ELR (cell line): ENCODE measurements around the gene CLDN6.
"Not testable (repeated sequence)": the region's sequence is repeated elsewhere in the genome, so short reads cannot be mapped to it uniquely, and the experiment has no call there.

ENCODE experiments used
- DNase-seq: peaks from one replicate; pipeline ENCODE4 v3.0.0-alpha.2; 2015; ENCODE audit warnings: low read depth

Gene CLDN6, protein sequence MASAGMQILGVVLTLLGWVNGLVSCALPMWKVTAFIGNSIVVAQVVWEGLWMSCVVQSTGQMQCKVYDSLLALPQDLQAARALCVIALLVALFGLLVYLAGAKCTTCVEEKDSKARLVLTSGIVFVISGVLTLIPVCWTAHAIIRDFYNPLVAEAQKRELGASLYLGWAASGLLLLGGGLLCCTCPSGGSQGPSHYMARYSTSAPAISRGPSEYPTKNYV

GRCh38 chr16:3017794-3018506, at the start of gene CLDN6:
Gene CLDN6 (minus strand): TSS chr16:3018183. CDS start chr16:3016021, 2,162 bp downstream.
- no peak for DNase-seq

GRCh38 chr16:3066440-3066748, 48.4 kb upstream of the CLDN6 start:
- DNase-seq = no peak

DNA sequence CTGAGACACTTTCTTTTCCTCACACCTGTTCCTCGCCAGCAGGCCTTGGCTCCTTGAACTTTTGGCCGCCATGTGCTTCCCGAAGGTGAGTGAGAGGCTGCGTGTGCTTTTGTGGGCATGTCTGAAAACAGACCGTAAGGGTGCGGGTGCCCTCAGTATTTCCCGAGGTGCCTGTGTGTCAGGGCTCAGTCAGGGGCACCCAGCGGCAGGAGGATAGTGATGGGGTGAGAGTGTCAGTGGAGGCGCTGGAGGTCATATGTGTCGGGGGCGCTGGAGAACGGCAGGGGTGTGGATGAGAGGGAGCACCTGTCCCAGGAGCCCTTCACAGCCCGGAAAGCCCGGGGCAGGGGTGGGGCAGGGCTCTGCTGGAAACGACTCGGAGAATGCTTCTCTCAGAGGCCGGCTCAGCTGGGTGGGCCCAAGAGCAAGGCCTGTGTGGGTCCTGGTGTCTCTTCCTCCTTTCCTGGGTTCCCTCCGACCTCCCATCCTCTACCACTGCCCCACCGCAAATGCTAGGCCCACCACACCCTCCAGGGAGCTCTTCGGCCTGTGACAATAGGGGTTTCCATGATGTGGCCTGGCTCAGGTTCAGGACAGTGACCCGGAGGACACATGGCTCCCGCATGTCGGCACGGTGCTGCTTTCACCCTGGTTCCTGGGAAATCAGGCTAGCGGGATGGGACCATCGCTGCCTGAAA, 47.9 kb upstream of the CLDN6 start:
- no peak for DNase-seq

DNA sequence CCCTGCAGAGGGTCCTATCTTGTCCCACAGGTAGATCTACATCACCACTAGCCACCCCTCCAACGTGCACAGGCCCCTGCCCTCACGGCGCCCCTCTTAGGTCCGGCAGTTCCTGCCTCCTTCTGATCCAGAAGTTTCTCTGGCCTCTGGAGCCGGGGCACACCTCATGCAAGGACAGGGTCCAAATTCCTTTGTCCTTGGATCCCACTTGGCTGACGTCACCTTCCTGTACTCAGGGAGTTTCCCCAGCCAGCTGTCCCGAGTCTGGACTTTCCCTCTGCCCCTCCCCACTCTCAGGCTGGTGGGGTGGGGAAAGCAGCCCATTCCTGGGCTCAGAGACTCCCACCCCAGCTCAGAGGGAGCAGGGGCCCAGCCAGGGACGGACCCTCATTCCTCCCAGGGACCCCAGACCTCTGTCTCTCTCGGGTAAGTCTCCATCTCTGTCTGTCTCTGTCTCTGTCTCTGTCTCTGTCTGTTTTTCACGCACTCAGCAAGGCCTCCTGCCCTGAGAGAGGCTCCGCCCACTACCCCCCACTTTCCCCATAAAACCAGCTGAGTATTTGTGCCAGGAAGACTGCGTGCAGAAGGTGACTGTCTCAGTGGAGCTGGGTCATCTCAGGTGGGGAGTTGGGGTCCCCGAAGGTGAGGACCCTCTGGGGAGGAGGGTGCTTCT, 47.2 kb upstream of the CLDN6 start, which contains the start of gene IL32:
Gene IL32 (plus strand): TSS at position 572 of the 673 bp plus-strand sequence. CDS start 172 bp downstream, outside the sequence.
- DNase-seq = peak; percentile 82

DNA sequence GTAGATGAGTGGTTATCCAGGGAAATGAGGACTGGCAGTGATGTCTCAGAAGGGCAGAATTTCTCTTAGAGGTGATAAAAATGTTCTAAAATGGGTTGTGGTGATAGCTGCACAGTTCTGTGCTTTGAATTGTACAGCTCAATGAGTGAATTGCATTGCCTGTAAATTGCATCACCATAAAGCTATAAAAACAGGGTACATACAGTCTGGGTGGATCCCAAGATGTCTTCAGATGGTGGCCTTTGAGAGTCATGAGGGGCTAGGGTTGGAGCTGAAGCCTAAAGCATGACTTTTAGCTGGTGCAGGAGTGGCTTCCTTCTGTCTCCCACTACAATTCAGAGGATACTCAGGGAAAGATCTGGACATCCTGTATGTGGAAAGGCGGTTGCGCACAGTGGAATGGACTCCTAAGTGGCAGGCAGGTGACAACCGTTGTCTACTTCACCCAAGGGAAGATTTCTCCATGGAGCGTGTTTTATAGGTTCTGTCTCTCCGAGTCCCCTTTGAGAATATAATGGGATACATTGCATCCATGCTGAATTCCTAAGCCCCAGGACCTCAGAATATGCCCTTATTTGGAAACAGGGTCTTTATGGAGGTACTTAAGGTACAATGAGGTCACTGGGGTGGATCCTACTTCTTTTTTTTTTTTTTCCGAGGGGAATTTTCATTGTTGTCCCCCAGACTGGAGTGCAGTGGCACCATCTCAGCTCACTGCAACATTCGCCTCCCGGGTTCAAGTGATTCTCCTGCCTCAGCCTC, 45.8 kb upstream of the CLDN6 start:
- no peak for DNase-seq

GRCh38 chr16:3062553-3062952, 44.6 kb upstream of the CLDN6 start:
- DNase-seq = no peak

- no peak for DNase-seq
Measured at GRCh38 chr16:3060339-3061127, 42.5 kb upstream of the CLDN6 start.

DNA sequence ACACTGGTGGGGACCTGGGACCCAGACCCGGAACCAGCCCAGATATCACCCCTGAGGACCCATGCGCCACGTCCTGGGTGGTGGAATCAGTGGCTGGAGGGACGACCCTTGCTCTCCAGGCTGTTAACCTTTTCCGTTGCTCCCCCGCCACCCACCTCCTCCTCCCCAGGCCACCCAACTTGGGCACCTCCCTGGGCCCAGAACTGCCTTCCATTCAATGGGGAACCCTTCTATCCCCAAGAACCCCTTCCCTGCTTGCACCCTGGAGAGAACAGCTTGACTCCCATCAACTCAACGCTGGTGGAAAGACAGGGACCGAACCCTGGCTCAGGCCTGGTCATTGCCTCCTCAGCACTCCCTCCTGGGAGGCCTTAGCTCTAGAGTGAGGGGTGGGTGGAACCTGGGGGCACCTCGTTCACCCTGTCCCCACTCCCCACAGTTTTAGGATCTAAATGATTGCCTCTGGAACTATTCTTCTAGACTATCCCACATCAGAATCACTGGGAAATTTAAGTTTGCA, 41.8 kb upstream of the CLDN6 start:
- DNase-seq = no peak

DNA sequence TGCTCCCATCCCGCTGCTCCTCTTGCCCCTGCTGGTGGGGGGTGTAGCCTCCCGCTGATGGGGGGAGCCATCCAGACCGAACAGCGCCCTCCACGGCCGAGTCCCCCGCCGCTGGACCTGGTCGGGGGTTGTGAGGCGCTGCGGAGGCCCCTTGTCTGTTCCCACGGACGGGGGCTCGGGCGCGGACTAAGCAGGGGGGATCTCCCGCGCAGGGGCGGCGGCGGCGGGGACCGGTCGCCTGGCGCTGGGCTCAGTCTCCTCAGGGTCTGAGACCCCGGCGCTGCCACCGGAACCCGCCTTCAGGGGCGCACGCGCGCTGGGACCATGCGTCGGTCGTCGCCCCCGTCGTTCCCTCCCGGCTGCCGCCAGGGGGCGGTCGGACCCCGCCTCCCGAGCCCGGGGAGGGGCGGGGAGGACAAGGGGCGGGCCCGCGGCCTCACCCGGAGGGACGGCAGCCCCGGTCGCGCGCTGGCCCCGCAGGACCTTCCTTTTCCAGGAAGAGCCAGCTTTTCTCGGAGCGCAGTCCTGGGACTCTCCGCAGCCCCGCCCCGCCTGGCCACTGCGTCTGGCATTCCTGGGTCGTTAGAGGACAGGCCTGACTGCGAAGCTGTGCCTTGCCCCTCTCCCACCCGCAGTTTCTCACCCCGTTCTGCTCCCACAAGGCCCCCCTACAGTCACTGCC, 41.2 kb upstream of the CLDN6 start:
- peak; percentile 87 for DNase-seq

DNA sequence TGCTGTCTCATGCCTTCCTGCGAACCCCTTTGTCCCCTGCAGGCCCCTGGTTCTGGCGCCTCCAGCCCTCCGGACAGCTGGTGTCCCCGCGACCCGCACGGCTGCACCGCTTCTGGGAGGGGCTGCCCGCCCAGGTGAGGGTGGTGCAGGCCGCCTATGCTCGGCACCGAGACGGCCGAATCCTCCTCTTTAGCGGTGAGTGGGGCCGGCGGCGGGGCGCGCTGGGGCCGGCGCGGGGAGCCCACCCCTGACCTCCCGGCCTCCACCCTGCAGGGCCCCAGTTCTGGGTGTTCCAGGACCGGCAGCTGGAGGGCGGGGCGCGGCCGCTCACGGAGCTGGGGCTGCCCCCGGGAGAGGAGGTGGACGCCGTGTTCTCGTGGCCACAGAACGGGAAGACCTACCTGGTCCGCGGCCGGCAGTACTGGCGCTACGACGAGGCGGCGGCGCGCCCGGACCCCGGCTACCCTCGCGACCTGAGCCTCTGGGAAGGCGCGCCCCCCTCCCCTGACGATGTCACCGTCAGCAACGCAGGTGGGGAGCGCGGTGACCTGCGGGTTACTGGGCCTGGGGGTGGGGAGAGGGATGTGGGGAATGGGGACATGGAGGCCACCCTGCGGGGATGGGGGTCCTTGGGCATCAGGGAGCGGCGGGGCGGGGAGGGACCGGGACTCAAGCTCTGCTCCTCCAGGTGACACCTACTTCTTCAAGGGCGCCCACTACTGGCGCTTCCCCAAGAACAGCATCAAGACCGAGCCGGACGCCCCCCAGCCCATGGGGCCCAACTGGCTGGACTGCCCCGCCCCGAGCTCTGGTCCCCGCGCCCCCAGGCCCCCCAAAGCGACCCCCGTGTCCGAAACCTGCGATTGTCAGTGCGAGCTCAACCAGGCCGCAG, 40.4 kb upstream of the CLDN6 start:
- peak; percentile 47 for DNase-seq

GRCh38 chr16:3057181-3058138, 39.5 kb upstream of the CLDN6 start:
- DNase-seq = no peak

- no peak for DNase-seq
Measured at GRCh38 chr16:3056336-3057180, 38.6 kb upstream of the CLDN6 start.

DNA sequence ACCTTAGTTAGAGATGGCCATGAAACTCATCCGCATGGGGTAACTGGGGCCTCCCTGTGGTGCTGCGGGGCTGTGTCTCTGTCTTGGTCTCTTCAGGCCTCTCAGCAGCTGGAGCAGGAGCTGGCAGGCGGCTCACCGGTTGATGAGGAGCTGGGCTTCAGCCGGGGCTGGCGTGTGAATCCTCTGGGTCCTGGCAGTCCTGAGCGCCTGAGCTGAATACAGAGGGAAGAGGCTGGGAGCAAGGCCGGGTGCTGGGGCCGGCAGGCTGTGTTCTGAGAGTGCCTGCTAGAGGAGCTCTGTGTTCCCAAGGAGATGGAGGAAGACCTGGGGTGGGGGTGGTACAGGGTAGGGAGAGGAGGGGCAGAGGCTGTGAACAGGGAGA, 37.7 kb upstream of the CLDN6 start:
- DNase-seq = not testable (repeated sequence)

- no peak for DNase-seq
Measured at GRCh38 chr16:3054965-3055733, 37.2 kb upstream of the CLDN6 start.

DNA sequence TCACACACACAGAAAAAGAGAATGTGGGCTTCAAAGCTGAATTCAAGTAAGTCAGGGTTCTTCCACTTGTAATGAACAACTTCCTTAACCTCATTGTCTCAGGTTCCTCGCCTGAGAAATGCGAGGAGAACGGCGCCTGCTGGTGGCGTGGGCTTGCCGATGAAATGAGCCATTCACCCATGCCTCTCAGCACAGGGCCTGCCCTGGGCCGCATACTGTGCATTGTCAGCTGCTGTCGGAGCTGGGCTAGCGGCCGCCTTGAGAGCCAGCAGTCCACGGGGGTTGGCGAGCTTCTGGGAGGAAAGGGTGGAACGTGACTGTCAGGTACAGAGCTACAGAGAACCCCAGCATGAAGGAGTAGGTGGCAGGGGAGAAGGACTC, 35.3 kb upstream of the CLDN6 start:
- DNase-seq = not testable (repeated sequence)

GRCh38 chr16:3052571-3053329, 34.8 kb upstream of the CLDN6 start:
- not testable (repeated sequence) for DNase-seq
